ENCODE measurements around the gene RNF114.

DNA sequence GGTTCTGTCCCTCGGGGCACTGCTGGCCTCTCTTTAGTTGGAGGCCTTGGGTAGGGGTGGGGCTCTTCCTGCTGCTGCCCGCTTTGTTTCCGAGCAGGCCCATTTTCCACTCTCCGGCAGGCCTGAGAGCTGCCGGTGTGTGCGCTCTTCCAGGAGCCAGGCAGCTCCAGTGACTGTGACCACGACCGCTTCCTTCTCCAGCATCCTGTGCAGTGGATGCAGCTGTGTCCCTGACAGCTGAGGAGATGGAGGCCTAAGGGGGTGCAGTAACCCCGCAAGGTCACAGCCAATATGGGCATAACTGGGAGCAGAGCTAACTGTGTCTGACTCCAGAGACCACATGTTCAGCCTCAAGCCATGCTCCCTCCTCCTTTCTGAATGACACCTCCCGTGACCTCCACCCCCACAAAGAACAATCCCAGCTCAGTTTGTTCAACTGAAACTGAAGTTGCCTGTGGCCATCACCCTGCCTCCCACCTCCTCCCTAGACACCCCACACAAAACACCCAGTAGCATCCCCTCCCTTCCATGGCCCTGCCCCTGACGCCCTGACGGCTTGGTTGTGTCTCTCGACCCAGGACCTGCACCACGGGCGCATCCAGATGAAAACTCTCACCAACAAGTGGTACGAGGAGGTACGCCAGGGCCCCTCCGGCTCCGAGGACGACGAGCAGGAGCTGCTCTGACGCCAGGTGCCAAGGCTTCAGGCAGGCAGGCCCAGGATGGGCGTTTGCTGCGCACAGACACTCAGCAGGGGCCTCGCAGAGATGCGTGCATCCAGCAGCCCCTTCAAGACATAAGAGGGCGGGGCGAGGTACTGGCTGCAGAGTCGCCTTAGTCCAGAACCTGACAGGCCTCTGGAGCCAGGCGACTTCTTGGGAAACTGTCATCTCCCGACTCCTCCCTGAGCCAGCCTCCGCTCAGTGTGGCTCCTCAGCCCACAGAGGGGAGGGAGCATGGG is 48.7 kb upstream of the RNF114 start:
- no peak for TF ChIP-seq EZH2 (IDR thresholded peaks at IDR 0.05)
- TF ChIP-seq POLR2AphosphoS5 (IDR thresholded peaks at IDR 0.05; ENCODE audit: borderline replicate concordance, low read depth, low read length) = no peak
- TF ChIP-seq FOXP2 (optimal IDR thresholded peaks at IDR 0.05; ENCODE audit: control extremely low read depth, extremely low read length, insufficient read depth) = no peak

Measured in SK-N-MC (cell line).